Adrenal gland (tissue), 5 donors: Measurements from ENCODE around the gene PRR5.

Source experiments
- CTCF ChIP-seq, 6 experiments: fragments of 450-650 bp in 4 of 6; fragments of 200-600 bp in 2 of 6; sonication (generic) in 1 of 6; IDR thresholded peaks; 1 replicate in 5 of 6; 2 replicates in 1 of 6; pipeline versions ENCODE4 v1.5.1 to v1.8.0; 2016 to 2021; ENCODE audit warnings: antibody characterized with exemption in 6 of 6, mild to moderate bottlenecking in 2 of 6, moderate library complexity in 1 of 6
- POLR2A ChIP-seq, 2 donors: fragments of 450-650 bp; IDR thresholded peaks; one replicate each; pipeline ENCODE4 v1.6.1; 2017; ENCODE audit warnings: antibody characterized with exemption in 2 of 2, mild to moderate bottlenecking in 2 of 2, moderate library complexity in 1 of 2
- donor health status: DM: no; HTN: no; CAD: no.

GRCh38 chr22:44777364-44777755 is 75.4 kb downstream of the PRR5 start:
- no peak for TF ChIP-seq CTCF (IDR thresholded peaks at IDR 0.05)
- no peak for TF ChIP-seq POLR2A (IDR thresholded peaks at IDR 0.05)
